ENCODE measurements around the gene RNF215.
A peak's percentile ranks its signal among the peaks of the same experiment; 100 is the strongest.

RNF215 gene

DNA sequence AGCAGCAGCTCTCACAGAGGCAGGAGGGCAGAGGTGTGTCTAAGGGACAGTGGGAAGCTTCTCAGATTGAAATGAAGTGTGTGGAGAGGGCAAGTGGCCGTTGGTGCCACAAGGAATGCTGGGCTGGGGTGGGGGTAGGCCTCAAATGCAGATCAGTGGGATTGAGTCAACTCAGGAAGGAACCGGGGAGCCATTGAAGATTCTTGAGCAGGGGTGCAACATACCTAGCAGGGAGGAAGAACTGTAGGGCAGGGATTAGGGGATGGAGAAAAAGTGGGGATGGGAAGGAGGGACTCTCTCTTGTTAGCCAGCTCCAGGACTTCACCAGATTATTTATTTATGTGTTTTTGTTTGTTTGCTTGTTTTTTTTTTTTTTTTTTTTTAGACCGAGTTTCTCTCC is 6.7 kb upstream of the RNF215 start:
- DNase-seq = no peak

DNA sequence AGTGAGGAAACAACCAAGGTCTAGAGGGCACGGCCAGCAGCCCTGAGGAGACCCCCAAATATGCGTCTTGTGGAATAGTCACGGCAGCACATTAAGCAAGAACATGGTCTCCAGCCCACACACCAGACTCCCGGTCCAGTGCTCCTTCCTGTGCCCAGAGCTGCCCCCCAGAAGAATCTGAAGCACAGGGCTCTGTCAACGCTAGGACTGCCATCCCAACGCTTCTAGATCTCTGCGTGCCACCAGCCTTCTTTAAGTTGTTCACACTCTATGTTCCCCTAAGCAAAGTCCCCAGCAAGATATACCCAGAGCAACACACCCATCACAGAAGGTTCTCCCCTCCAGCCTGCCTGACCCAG is 6.1 kb upstream of the RNF215 start:
- DNase-seq = no peak

- DNase-seq = peak; percentile 95
Measured at GRCh38 chr22:30392661-30393321, 5.6 kb upstream of the RNF215 start.

DNA sequence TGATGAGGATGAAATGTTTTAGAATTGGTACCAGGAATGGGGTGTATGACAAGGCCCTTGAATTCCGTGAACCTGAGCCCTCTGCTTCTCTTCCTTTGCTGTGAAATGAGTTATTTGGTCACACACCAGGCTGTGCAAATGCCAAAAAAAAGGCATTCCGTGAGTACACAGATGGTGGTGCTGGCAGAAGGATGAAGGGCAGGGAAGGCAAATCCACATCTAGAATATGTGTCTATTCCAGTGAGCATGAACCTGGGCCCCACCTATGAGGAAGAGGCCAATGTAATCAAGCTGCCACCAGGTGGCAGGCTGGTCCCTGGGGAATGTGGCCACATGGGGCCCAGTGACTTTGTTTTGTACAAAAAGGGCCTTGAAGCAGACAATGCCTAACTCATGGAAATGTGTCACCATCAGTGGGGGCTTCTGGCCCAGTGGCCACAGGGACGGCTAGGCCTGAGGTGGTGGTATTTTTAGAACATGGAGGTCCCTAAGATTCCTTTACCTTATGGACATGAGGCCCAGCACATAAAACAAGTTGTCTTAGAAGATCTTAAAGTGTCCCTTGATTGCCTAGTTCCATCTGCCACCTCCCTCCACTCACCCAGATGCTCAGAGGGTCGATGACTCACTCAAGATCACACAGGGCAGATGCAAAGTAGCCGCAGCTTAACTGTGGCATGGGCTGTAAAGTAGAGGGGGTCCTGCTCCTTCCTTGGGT is 3.9 kb upstream of the RNF215 start:
- peak; percentile 86 for DNase-seq

DNA sequence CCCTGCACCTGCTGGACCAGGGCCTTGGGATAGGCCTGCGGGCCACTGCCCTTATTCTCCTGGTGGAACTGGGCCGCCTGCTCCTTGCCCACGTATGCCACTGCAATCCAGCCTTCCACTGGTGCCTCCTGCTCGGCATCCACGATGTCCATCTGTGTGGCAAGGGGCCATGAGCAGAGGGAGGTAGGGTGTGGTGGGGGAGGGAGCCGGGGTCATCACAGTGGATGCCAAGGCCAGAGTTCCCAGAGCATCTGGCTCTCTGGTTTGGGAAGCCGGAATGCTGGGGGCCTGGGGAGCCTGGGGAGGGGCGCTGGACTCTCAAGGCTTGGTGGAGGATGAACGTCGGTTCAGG is 627 bp downstream of the RNF215 start:
- peak; percentile 48 for DNase-seq

DNA sequence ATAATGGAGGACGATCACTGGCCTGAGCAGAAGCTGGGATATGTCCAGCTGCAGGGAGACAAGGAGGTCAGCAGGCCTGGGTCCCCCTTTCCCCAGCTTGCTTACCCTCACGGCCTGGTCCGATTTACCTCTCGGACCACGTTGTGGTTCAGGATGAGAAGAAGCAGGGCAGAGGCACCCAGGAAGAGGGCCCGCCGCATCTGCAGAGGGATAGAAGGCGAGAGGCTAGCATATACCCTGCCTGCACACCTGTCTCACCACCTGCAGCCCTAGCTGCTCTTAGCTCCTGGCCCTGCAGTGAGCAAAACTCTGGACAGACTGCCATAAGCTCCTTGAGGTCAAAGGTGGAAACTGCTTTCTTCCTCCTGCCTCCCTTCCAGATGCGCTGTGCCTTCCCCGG is 1.3 kb downstream of the RNF215 start:
- no peak for DNase-seq

GRCh38 chr22:30383061-30383460 is 4.2 kb downstream of the RNF215 start:
- no peak for DNase-seq

DNA sequence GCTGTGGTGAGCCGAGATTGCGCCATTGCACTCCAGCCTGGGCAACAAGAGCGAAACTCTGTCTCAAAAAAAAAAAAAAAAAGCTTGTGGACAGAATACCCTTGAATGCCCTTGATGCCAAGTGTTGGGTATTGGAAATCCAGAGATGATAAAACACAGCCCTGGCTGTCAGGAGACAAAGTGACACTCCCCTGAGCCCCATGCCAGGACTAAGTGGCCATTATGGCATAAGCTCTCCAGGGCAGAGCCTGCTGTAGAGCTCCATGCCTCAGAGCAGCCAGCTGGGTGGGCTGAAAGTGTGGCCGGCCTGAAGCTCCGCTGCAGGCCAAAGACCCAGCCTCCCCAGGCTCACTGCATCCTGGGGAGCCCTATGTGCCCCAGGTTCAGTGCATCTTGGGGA is 4.9 kb downstream of the RNF215 start:
- no peak for DNase-seq

DNA sequence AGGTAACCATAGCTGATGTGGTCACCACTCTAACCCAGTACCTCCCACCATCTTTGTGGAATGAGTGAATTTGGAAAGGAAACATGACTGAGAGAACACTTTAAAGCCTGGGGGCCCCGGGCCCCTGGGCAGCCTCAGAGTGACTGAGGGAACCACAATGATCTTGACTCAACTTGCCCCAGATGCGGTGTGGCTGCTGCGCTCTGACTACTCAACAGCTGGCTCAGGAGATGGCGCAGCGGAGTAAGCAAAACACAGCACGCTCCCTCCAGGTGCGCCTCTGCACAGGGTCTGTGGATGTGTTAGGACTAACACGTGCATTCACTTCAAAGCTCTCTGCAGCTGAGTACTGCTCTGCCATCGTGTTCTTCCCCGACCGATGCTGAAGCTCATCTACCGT is 5.9 kb downstream of the RNF215 start:
- no peak for DNase-seq

DNA sequence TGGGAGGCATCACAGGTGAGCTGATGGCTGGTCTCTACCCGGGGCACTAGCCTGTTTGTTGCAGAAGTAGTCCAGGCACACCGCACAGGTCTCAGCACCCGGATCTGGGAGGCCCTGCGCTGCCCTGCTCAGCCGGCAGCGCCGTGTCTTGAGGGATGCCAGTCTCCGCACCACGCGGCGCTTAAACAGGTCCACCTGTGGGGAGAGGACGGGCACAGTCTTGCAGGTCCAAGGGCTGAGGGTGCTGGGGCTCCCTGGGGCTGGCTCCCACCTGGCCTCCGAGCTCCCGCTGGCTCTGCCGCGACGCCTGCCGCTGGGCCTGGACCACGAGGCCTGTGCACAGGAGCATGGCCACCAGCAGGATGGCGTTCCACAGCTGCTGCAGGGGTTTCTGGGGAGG is 7.2 kb downstream of the RNF215 start:
- DNase-seq = no peak

GRCh38 chr22:30375312-30375849 is 11.8 kb downstream of the RNF215 start:
- no peak for DNase-seq

- no peak for DNase-seq
Measured at GRCh38 chr22:30373331-30374325, 13.6 kb downstream of the RNF215 start.

DNA sequence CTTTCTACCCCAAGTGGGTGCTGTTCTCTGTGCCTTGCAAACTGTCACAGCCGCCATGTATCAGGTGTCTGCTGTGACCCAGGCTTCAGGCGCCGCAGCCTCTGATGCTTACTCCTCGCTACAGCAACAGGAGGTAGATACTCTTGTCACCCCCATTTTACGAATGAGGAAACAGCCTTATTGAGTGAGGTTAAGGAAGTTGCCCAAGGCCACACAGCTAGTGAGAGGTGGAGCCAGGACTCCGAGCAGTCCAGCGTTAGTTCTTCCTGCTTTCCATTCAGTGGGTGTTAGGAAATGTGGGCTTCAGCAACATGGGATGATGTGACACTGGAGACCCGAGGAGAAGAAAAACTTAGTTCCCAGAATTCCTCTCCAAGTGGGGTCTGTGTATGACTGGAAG is 14.3 kb downstream of the RNF215 start:
- no peak for DNase-seq

- no peak for DNase-seq
Measured at GRCh38 chr22:30371981-30372380, 15.2 kb downstream of the RNF215 start.

- DNase-seq = no peak
Measured at GRCh38 chr22:30371321-30371720, 15.9 kb downstream of the RNF215 start.

GRCh38 chr22:30370641-30371230 is 16.5 kb downstream of the RNF215 start:
- no peak for DNase-seq

GRCh38 chr22:30368420-30368819 is 18.8 kb downstream of the RNF215 start:
- no peak for DNase-seq

- DNase-seq = no peak
Measured at GRCh38 chr22:30365891-30366290, 21.3 kb downstream of the RNF215 start.

- DNase-seq = no peak
Measured at GRCh38 chr22:30362651-30363281, 24.4 kb downstream of the RNF215 start.

DNA sequence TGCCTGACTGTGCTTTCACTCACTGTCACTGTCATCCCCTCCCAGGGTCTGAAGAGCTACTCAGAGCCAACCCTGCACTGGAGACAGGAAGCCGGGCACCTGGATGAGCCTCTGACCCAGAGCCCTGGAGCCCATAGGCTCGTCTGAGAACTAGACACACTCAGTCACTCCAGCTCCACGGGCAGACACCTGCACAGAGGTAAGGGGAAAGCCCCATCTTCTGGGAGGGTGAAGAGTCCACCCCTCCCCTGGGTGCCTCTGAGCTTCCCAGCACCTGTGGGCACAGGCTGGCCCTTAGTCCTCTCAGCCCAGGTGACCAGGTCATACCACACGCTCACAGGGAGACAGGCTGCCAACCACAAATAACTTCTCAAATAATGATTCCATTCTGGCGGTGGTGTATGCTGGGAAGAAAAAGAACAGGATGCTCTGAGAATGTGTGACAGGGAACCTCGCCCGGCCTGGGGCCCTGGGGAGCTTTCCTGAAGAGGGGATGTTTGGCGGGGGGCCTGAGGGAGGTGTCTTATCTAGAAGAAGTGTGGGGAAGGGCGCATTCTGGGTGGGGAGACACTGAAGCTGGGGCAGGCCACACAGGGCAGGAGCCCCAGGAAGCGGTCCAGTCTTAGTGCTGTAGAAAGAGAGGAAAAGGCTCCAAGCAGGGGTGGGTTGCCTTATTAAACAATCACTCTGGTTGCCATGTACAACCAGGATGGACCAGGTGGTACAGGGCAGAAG is 25.1 kb downstream of the RNF215 start:
- DNase-seq = no peak

- DNase-seq = no peak
Measured at GRCh38 chr22:30358541-30358940, 28.7 kb downstream of the RNF215 start.

Data from NCI-H82 (cell line).